ENCODE measurements around the gene ERMARD. TPM values are rescaled to one million over a fixed set of nuclear protein-coding genes. Genes with fewer than 3 reads are reported as not detected.

ERMARD gene
- total RNA-seq, 4 donors from 2014 or later, result 14.3 to 31.9 (median 16.8) TPM

- H3K4me1 ChIP-seq, result peaks cover 0 to 17% (median 7%) of the 10 kb centered on the region in 3 donors
- H3K27me3 ChIP-seq, result peaks cover 17% of the 10 kb centered on the region
- H3K27ac ChIP-seq, result peak overlapping the region in 3 of 4 donors; percentile 17 to 37 (median 31)
- ATAC-seq, result peak; percentile 74
- no peaks in the 10 kb centered on the region for H3K36me3 ChIP-seq
- H3K9me3 ChIP-seq, result no peaks in the 10 kb centered on the region
- TF ChIP-seq POLR2AphosphoS5 (IDR thresholded peaks at IDR 0.05), result no peak
- TF ChIP-seq POLR2A (IDR thresholded peaks at IDR 0.05), result no peak
- TF ChIP-seq, protein P1, sequence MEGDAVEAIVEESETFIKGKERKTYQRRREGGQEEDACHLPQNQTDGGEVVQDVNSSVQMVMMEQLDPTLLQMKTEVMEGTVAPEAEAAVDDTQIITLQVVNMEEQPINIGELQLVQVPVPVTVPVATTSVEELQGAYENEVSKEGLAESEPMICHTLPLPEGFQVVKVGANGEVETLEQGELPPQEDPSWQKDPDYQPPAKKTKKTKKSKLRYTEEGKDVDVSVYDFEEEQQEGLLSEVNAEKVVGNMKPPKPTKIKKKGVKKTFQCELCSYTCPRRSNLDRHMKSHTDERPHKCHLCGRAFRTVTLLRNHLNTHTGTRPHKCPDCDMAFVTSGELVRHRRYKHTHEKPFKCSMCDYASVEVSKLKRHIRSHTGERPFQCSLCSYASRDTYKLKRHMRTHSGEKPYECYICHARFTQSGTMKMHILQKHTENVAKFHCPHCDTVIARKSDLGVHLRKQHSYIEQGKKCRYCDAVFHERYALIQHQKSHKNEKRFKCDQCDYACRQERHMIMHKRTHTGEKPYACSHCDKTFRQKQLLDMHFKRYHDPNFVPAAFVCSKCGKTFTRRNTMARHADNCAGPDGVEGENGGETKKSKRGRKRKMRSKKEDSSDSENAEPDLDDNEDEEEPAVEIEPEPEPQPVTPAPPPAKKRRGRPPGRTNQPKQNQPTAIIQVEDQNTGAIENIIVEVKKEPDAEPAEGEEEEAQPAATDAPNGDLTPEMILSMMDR (IDR thresholded peaks at IDR 0.05), result no peak
- no peak for TF ChIP-seq EP300 (IDR thresholded peaks at IDR 0.05)
- no peak overlapping the region for H3K4me3 ChIP-seq
- WGBS, 2 donors (ENCODE audit: low coverage in 1 of 2), result 62 to 73% methylated on average over 2 to 6 of the region's 9 CpGs
Observed at GRCh38 chr6:169800116-169800667, 48.8 kb downstream of the ERMARD start.

DNA sequence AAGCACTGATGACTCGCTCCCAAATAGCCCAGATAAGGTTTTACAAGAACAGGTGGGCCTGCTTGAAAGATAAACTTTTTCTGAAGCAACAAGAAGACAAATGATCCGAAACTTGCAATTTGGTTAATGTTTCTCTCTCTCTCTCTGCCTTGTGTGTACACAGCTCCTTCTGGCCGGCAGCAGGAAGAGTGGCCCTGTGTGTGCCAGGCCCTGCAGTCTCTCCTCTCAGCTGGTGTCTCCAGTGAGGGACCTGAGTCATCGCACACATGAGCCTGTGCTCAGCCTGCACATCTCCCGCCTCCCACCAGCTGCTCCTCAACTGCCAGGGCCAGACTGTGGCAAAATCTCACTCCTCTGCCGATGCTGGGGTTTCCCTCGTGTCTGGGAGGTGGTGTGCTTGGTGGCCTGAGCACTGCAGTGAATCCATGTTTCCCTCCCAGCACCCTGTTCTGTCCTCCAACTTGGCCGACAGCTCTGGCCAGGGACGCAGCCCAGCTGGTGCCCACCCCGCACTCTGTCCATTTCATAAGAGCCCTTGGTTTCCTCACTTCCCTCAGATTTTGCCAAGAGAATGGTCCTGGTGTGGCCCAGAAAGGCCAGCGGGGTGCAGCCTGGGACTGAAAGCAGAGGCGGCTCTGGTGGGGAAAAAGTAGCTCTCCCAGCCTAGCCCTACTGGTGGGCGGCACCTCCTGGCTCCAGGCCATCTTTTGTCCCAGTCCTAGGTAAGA, 49.4 kb downstream of the ERMARD start:
- no peaks in the 10 kb centered on the region for H3K9me3 ChIP-seq
- H3K4me1 ChIP-seq, result peaks cover 0 to 17% (median 7%) of the 10 kb centered on the region in 3 donors
- peak overlapping the region in 3 of 4 donors; percentile 17 to 37 (median 31) for H3K27ac ChIP-seq
- WGBS, 2 donors (ENCODE audit: low coverage in 1 of 2), result 47 to 60% methylated on average over 4 to 7 of the region's 13 CpGs
- no peaks in the 10 kb centered on the region for H3K36me3 ChIP-seq
- H3K4me3 ChIP-seq, result no peak overlapping the region
- TF ChIP-seq POLR2A (IDR thresholded peaks at IDR 0.05), result no peak
- no peak for TF ChIP-seq POLR2AphosphoS5 (IDR thresholded peaks at IDR 0.05)
- TF ChIP-seq EP300 (IDR thresholded peaks at IDR 0.05), result no peak
- TF ChIP-seq, protein P1 (IDR thresholded peaks at IDR 0.05), result no peak
- ATAC-seq, result peak; percentile 78
- peaks cover 21% of the 10 kb centered on the region for H3K27me3 ChIP-seq

GRCh38 chr6:169801396-169802160, 50.2 kb downstream of the ERMARD start:
- Histone ChIP-seq H3K27me3 (peaks cover 27% of the 10 kb centered on the region), H3K27ac (peak overlapping the region in 1 of 4 donors; percentile 31), H3K36me3 (no peaks in the 10 kb centered on the region), H3K9me3 (no peaks in the 10 kb centered on the region), H3K4me3 (no peak overlapping the region), H3K4me1 (peaks cover 0 to 17% (median 7%) of the 10 kb centered on the region in 3 donors)
- ATAC-seq, result no peak
- 60 to 90% methylated on average over 2 to 10 of the region's 31 CpGs for WGBS, 2 donors (ENCODE audit: low coverage in 1 of 2)
- TF ChIP-seq EP300 (IDR thresholded peaks at IDR 0.05) (no peak), POLR2AphosphoS5 (IDR thresholded peaks at IDR 0.05) (no peak), POLR2A (IDR thresholded peaks at IDR 0.05) (no peak)
- TF ChIP-seq, protein P1 (IDR thresholded peaks at IDR 0.05), result no peak

GRCh38 chr6:169802790-169803189, 51.4 kb downstream of the ERMARD start:
- WGBS, 2 donors (ENCODE audit: low coverage in 1 of 2), result 88 to 89% methylated on average over 6 to 9 of the region's 9 CpGs
- no peak overlapping the region for H3K27ac ChIP-seq
- H3K36me3 ChIP-seq, result no peaks in the 10 kb centered on the region
- ATAC-seq, result no peak
- TF ChIP-seq, protein P1 (IDR thresholded peaks at IDR 0.05), result no peak
- TF ChIP-seq POLR2AphosphoS5 (IDR thresholded peaks at IDR 0.05) (no peak), POLR2A (IDR thresholded peaks at IDR 0.05) (no peak), EP300 (IDR thresholded peaks at IDR 0.05) (no peak)
- H3K9me3 ChIP-seq, result no peaks in the 10 kb centered on the region
- H3K4me3 ChIP-seq, result no peak overlapping the region
- peaks cover 0 to 17% (median 7%) of the 10 kb centered on the region in 3 donors for H3K4me1 ChIP-seq
- peaks cover 29% of the 10 kb centered on the region for H3K27me3 ChIP-seq

Data from gastroesophageal sphincter (tissue), 4 donors.